Mesendoderm (in vitro differentiated cells): ENCODE data around the gene PKNOX2.

ENCODE experiments used
- DNase-seq: peaks from one replicate; pipeline ENCODE4 v3.0.0; 2013
- H2AK5ac ChIP-seq: 2 replicates; pipeline ENCODE4 v1.6.1; 2013; ENCODE audit warnings: low read length, inconsistent platforms
- H2BK120ac ChIP-seq: 2 replicates; pipeline ENCODE4 v1.6.1; 2013; ENCODE audit warnings: low read depth, mild to moderate bottlenecking, low read length, moderate library complexity, mixed read lengths
- H2BK15ac ChIP-seq: replicated peaks from 2 replicates; pipeline ENCODE4 v1.6.1; 2013; ENCODE audit warnings: low read depth, mild to moderate bottlenecking, moderate library complexity
- H2BK5ac ChIP-seq: 2 replicates; pipeline ENCODE4 v1.6.1; 2013; ENCODE audit warnings: low read length, inconsistent platforms
- H3K18ac ChIP-seq: 2 replicates; pipeline ENCODE4 v1.6.1; 2013; ENCODE audit warnings: mild to moderate bottlenecking, low read length, mixed read lengths
- H3K23ac ChIP-seq: one replicate; pipeline ENCODE4 v1.6.1; 2013; ENCODE audit warnings: low read length
- H3K27ac ChIP-seq: 2 replicates; pipeline ENCODE4 v1.5.1; 2013; ENCODE audit warnings: low read depth, mild to moderate bottlenecking, inconsistent platforms, low read length, moderate library complexity
- H3K27me3 ChIP-seq: 2 replicates; pipeline ENCODE4 v1.6.1; 2013; ENCODE audit warnings: low read length, control low read depth, mild to moderate bottlenecking, inconsistent platforms; ENCODE audit not compliant: insufficient read depth, poor library complexity
- H3K36me3 ChIP-seq: 2 replicates; pipeline ENCODE4 v1.6.1; 2013; ENCODE audit warnings: low read length, inconsistent platforms; ENCODE audit not compliant: control insufficient read depth, insufficient read depth
- H3K4ac ChIP-seq: one replicate; pipeline ENCODE4 v1.6.1; 2013; ENCODE audit warnings: low read depth, mild to moderate bottlenecking, low read length, moderate library complexity
- H3K4me1 ChIP-seq: 2 replicates; pipeline ENCODE4 v1.6.1; 2013; ENCODE audit warnings: low read depth, low read length, inconsistent platforms; ENCODE audit not compliant: control insufficient read depth
- H3K4me2 ChIP-seq: 2 replicates; pipeline ENCODE4 v1.6.1; 2013; ENCODE audit warnings: low read length
- H3K4me3 ChIP-seq: 2 replicates; pipeline ENCODE4 v1.5.1; 2013; ENCODE audit warnings: mild to moderate bottlenecking, low read length
- H3K56ac ChIP-seq: one replicate; pipeline ENCODE4 v1.6.1; 2013; ENCODE audit warnings: low read length
- H3K79me1 ChIP-seq: 2 replicates; pipeline ENCODE4 v1.6.1; 2013; ENCODE audit warnings: low read length, inconsistent platforms
- H3K79me2 ChIP-seq: 2 replicates; pipeline ENCODE4 v1.6.1; 2013; ENCODE audit warnings: mild to moderate bottlenecking, low read length; ENCODE audit not compliant: control insufficient read depth, insufficient read depth
- H3K9ac ChIP-seq: 2 replicates; pipeline ENCODE4 v1.6.1; 2013; ENCODE audit warnings: low read length, inconsistent platforms
- H4K5ac ChIP-seq: one replicate; pipeline ENCODE4 v1.6.1; 2013; ENCODE audit warnings: low read length
- H4K8ac ChIP-seq: one replicate; pipeline ENCODE4 v1.6.1; 2013; ENCODE audit warnings: low read depth, mild to moderate bottlenecking, control low read depth, low read length, moderate library complexity
- WGBS: extraction: QIAGEN DNeasy Blood & Tissue Kit; methylation state at CpG from one replicate; pipeline ENCODE4 v1.1.7; 2013; ENCODE audit warnings: low lambda C conversion rate, missing lambda C conversion rate; ENCODE audit not compliant: insufficient coverage; ENCODE audit errors: extremely low coverage; 5-methylcytosine and 5-hydroxymethylcytosine counted together

The PKNOX2 gene

DNA sequence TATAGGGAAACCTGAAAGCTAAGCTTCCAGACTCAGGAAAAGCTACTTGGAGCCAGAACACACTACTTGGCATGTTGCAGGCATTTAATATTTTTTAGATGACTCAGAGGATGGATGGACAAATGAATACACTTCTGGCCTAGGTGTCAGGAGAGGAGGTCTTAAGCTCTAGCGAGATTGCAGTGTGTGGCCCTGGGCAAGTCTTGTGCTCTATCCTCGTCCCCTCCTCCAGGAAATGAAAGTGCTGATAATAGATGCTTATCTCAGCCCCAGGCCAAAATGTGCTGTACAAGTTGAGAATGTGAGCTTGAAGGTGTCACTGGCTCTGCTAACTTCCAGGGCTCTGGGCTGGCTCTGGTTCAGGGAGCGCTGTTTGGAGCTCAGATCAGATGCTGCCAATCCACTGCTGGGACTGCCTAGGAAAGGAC, 136.3 kb downstream of the PKNOX2 start:
- no peak overlapping the region for H3K4ac ChIP-seq
- peak overlapping the region; percentile 70 for H2BK5ac ChIP-seq
- no peak overlapping the region for H3K18ac ChIP-seq
- H3K27me3 ChIP-seq: no peaks in the 10 kb centered on the region
- H3K79me1 ChIP-seq: no peaks in the 10 kb centered on the region
- no peak overlapping the region for H3K4me2 ChIP-seq
- no peak overlapping the region for H2BK15ac ChIP-seq
- no peak overlapping the region for H4K8ac ChIP-seq
- no peak overlapping the region for H2BK120ac ChIP-seq
- no peak overlapping the region for H3K56ac ChIP-seq
- no peak overlapping the region for H4K5ac ChIP-seq
- peaks cover 4% of the 10 kb centered on the region for H3K4me1 ChIP-seq
- WGBS: no CpG with 5 or more reads among the region's 3 CpGs
- H3K36me3 ChIP-seq: no peaks in the 10 kb centered on the region
- no peak overlapping the region for H3K4me3 ChIP-seq
- DNase-seq: peak; percentile 95
- H3K23ac ChIP-seq: peak overlapping the region; percentile 70
- no peak overlapping the region for H2AK5ac ChIP-seq
- no peak overlapping the region for H3K27ac ChIP-seq
- no peak overlapping the region for H3K9ac ChIP-seq
- H3K79me2 ChIP-seq: no peaks in the 10 kb centered on the region

GRCh38 chr11:125301346-125301745, 136.8 kb downstream of the PKNOX2 start:
- DNase-seq: no peak
- Histone ChIP-seq H3K4me2 (no peak overlapping the region), H2BK5ac (peak overlapping the region; percentile 70), H3K36me3 (no peaks in the 10 kb centered on the region), H3K18ac (no peak overlapping the region), H2BK15ac (no peak overlapping the region), H2AK5ac (no peak overlapping the region), H3K4me1 (peaks cover 4% of the 10 kb centered on the region), H3K79me1 (no peaks in the 10 kb centered on the region), H4K8ac (no peak overlapping the region), H4K5ac (no peak overlapping the region), H3K9ac (no peak overlapping the region), H3K4me3 (no peak overlapping the region), H3K79me2 (no peaks in the 10 kb centered on the region), H3K27me3 (no peaks in the 10 kb centered on the region), H3K4ac (no peak overlapping the region), H3K56ac (no peak overlapping the region), H2BK120ac (no peak overlapping the region), H3K27ac (no peak overlapping the region), H3K23ac (peak overlapping the region; percentile 70)
- no CpG with 5 or more reads among the region's 3 CpGs for WGBS

GRCh38 chr11:125303186-125303585, 138.6 kb downstream of the PKNOX2 start:
- Histone ChIP-seq H3K4me1 (peaks cover 4% of the 10 kb centered on the region), H3K79me2 (no peaks in the 10 kb centered on the region), H3K36me3 (no peaks in the 10 kb centered on the region), H3K18ac (no peak overlapping the region), H4K8ac (no peak overlapping the region), H3K4me3 (no peak overlapping the region), H3K56ac (no peak overlapping the region), H3K4me2 (no peak overlapping the region), H3K9ac (no peak overlapping the region), H3K23ac (no peak overlapping the region), H3K79me1 (no peaks in the 10 kb centered on the region), H3K27ac (no peak overlapping the region), H3K27me3 (no peaks in the 10 kb centered on the region), H4K5ac (no peak overlapping the region), H2BK120ac (no peak overlapping the region), H2BK15ac (no peak overlapping the region), H2AK5ac (no peak overlapping the region), H3K4ac (no peak overlapping the region), H2BK5ac (no peak overlapping the region)
- DNase-seq: no peak
- WGBS: no CpG with 5 or more reads among the region's 5 CpGs

DNA sequence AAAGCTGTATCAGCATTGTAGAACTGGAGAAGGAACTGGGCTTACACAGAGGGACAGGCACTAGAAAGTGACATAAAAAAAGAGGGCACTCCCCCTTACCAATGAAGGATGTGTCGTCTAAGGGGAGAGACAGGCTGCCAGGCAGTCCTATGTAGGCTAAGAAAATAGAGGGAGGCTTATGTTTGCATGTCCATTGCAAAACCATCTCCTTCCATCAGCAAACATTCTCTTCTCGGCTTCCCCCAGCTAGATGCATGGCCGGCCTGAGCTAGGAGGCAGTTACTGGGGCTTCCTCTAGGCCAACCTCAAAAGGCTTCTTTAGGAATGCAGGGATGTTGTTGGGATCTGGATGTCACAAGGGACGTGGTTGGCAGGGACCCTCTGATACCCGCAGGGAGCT, 139.1 kb downstream of the PKNOX2 start:
- WGBS: no CpG with 5 or more reads among the region's 5 CpGs
- H3K27ac ChIP-seq: no peak overlapping the region

DNA sequence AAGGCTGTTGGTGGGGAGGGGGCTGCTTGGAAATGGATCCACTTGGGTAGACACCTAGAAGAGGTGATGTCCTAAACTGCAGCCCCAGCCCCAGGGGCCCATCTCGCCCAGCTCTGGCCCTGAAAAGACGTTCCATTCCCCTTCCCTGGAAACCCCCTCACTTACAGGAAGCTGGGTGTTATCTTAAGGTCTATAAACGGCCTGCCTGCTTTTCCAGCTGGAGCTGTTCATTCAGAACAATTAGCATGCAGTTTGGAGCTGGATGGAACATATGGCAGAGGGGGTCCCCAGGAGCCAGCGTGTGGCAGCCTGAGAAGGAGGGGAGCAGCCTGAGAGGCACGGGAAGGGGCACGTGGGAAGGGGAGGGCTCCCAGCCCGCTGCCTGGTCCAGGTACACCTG, 139.6 kb downstream of the PKNOX2 start:
- Histone ChIP-seq H3K36me3 (no peaks in the 10 kb centered on the region), H3K27ac (no peak overlapping the region), H3K79me1 (no peaks in the 10 kb centered on the region), H3K4ac (no peak overlapping the region), H4K5ac (no peak overlapping the region), H3K9ac (no peak overlapping the region), H2BK120ac (no peak overlapping the region), H3K4me2 (no peak overlapping the region), H3K4me3 (no peak overlapping the region), H3K4me1 (peaks cover 4% of the 10 kb centered on the region), H2BK15ac (no peak overlapping the region), H3K18ac (no peak overlapping the region), H3K79me2 (no peaks in the 10 kb centered on the region), H3K56ac (no peak overlapping the region), H3K27me3 (no peaks in the 10 kb centered on the region), H4K8ac (no peak overlapping the region), H2AK5ac (no peak overlapping the region), H2BK5ac (no peak overlapping the region), H3K23ac (no peak overlapping the region)
- no peak for DNase-seq
- no CpG with 5 or more reads among the region's 7 CpGs for WGBS

More for the DNA sequence above, 139.1 kb downstream of the PKNOX2 start:
- Histone ChIP-seq H3K56ac (no peak overlapping the region), H3K27me3 (no peaks in the 10 kb centered on the region), H3K4me1 (peaks cover 4% of the 10 kb centered on the region), H2BK15ac (no peak overlapping the region), H4K8ac (no peak overlapping the region), H3K18ac (no peak overlapping the region), H3K23ac (no peak overlapping the region), H2BK5ac (no peak overlapping the region), H2BK120ac (no peak overlapping the region), H4K5ac (no peak overlapping the region), H3K79me2 (no peaks in the 10 kb centered on the region), H2AK5ac (no peak overlapping the region), H3K79me1 (no peaks in the 10 kb centered on the region), H3K4ac (no peak overlapping the region), H3K4me2 (no peak overlapping the region), H3K36me3 (no peaks in the 10 kb centered on the region), H3K9ac (no peak overlapping the region), H3K4me3 (no peak overlapping the region)
- DNase-seq: no peak

DNA sequence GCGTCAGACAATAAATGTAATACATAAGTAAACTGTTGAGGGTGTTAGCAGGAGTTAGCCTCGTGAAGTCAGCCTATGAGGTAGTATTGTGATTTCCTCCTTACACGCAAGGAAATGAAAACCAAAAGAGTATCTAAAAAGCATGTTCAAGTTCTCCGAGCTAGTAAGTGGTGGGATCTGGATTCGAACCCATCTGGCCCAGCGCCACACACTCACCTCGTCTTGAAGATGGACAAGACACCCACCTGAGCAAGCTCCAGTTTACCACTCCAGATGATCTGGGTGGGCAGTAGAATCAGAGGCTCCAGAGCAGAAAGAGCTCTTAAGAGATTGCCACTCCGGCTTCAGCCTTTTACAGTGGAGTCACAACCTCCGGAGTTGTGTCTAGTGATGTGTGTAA, 140.3 kb downstream of the PKNOX2 start:
- Histone ChIP-seq H3K79me1 (no peaks in the 10 kb centered on the region), H3K27me3 (no peaks in the 10 kb centered on the region), H2BK15ac (no peak overlapping the region), H3K23ac (no peak overlapping the region), H3K18ac (no peak overlapping the region), H4K5ac (no peak overlapping the region), H3K4me2 (no peak overlapping the region), H3K4ac (no peak overlapping the region), H2BK120ac (no peak overlapping the region), H3K9ac (no peak overlapping the region), H2AK5ac (no peak overlapping the region), H3K4me1 (peaks cover 4% of the 10 kb centered on the region), H2BK5ac (no peak overlapping the region), H3K27ac (no peak overlapping the region), H4K8ac (no peak overlapping the region), H3K56ac (no peak overlapping the region), H3K36me3 (no peaks in the 10 kb centered on the region), H3K79me2 (no peaks in the 10 kb centered on the region), H3K4me3 (no peak overlapping the region)
- no CpG with 5 or more reads among the region's 9 CpGs for WGBS
- no peak for DNase-seq
